NCI-H2107 (cell line): ENCODE measurements around the gene TP53BP1.

Experiments
- DNase-seq: peaks from one replicate; lab custom pipeline; 2025; lab: John Stamatoyannopoulos, UW

The TP53BP1 gene

DNA sequence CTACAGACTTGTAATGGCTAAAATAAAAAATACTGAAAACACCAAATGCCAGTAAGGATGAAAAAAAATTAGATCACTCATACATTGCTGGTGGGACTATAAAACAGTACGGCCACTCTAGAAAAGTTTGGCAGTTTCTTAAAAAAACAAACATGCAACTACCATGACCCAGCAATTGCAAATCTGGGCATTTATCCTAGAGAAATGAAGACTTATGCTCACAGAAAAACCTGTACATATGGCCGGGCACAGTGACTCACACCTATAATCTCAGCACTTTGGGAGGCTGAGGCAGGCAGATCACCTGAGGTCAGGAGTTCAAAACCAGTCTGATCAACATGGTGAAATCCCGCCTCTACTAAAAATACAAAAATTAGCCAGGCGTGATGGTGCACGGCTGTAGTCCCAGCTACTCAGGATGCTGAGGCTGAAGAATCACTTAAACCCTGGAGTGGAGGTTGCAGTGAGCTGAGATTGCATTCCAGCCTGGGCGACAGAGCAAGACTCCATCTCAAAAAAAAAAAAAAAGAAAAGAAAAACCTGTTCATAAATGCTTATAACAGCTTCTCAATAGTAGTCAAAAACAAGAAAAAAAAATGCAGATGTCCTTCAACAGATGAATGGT lies 5.6 kb downstream of the TP53BP1 start:
- DNase-seq, result no peak

DNA sequence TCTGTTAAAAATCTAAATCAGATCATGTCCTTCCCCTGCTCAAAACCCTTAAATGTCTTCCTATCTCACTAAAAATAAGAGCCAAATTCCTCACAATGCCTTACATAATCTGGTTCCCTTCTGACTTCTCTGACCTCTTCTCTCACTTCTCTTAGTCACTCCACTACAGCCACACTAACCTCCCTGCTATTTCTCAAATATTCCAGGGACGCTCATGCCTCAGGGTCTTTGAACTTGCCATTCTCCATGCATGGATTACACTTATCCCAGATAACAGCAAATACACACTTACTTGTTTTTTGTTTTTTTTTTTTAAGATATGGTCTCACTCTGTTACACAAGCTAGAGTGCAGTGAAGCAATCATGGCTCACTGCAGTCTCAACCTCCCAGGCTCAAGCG lies 8.5 kb downstream of the TP53BP1 start:
- DNase-seq, result no peak

DNA sequence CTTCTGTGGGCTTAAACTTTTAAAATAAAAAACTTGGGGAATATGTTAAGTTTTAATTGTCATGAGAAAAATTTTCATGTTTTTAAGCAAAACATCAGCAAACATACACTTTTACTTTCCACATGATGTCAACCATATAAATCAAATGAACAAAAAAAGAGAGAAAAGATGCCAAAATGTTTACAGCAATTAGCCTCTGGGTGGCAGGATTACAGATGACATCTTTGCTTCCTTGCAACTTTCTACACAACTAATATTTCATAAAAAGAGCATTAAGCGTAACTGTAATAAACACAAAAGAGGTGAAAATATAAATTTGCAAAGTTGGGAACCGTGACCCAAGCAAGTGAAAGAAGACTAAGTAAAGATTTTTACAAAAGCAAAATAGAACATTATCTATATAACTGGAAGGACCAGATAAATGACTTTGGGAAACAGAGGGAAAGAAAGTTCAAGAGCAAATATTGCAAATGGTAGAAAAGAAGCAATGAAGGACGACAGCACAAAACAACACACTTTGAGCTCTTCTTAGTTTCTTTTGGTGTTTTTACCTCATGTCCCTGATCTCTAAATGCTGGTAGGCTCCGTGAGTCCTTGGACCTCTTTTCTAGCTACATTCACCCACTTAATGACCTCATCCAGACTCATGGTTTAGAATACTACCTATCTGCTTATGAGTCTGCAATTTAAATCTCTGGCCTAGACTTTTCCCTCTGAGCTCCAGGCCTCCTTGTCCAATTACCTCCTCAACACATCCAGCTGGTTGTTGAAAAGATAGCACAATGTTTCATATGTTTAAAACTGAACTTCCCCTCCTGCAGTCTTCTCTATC lies 9.4 kb downstream of the TP53BP1 start:
- no peak for DNase-seq

DNA sequence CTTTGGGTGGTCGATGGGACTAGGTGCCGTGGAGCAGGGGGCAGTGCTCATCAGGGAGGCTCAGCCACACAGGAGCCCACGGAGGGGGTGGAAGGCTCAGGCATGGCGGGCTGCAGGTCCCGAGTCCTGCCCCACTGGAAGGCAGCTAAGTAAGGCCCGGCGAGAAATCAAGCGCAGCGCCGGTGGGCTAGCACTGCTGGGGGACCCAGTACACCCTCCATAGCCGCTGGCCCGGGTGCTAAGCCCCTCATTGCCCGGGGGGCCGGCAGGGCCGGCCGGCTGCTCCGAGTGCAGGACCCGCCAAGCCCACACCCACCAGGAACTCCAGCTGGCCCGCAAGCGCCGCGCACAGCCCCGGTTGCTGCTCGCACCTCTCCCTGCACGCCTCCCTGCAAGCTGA lies 19.1 kb downstream of the TP53BP1 start:
- no peak for DNase-seq

- no peak for DNase-seq
Observed at GRCh38 chr15:43471975-43472374, 21.0 kb downstream of the TP53BP1 start.

DNA sequence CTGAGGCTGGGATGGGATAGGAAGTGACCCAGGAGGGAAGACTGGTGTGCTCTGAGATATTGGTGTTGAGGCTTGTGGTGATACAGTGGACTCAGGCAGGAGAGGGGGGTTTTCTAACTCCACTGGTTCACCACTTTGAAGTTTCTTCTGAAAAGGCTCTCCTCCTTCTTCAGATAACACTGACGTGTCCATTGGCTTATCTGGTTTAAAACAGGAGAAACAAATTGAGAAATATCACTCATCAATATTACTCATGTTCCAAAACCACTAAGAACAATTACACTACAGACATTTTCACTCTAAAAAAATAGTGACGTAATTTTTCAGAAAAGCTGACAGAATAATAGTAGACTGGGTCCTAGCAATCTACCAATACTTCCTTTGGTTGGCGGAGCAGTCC lies 23.1 kb downstream of the TP53BP1 start:
- DNase-seq, result no peak

- no peak for DNase-seq
Observed at GRCh38 chr15:43465100-43465499, 27.9 kb downstream of the TP53BP1 start.

DNA sequence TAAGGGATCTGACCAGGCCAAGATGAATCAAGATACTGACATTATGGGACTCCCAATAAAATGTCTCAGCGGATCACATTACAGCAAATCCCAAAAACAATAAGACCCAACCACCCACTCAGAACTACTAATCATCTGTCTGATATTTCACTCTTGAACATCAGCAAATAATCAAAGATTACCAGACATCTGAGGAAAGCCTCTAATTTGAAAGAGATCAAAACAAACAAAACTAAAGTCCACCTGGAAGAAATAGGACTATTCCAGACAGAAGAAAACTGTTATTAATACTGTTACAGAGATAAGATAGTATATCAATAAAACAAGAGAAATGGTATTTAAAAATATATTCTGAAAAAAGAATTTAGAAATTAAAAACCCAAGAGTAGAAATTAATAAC lies 29.0 kb downstream of the TP53BP1 start:
- no peak for DNase-seq

- DNase-seq, result no peak
Observed at GRCh38 chr15:43463507-43463906, 29.4 kb downstream of the TP53BP1 start.

DNA sequence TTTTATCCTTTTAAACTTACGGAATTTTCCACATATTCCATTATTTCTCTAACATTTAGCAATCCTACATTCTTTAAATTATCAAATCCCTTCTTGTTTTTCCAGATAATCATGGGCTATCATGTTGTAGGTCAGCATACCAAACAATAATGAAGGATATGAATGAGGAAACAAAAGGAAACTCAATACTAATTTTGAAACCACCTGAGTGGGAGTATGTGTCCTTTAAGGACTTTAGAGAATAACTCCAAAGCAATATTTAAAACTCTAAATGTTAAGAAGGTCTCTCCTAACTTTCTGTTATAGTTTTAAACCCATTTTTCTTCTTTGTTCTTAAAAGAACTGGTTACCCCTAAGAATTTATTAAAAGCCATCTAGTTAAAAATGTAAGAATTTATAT lies 43.0 kb downstream of the TP53BP1 start:
- no peak for DNase-seq

GRCh38 chr15:43446344-43446743 lies 46.6 kb downstream of the TP53BP1 start:
- DNase-seq, result no peak

- no peak for DNase-seq
Observed at GRCh38 chr15:43441316-43441715, 51.6 kb downstream of the TP53BP1 start.

DNA sequence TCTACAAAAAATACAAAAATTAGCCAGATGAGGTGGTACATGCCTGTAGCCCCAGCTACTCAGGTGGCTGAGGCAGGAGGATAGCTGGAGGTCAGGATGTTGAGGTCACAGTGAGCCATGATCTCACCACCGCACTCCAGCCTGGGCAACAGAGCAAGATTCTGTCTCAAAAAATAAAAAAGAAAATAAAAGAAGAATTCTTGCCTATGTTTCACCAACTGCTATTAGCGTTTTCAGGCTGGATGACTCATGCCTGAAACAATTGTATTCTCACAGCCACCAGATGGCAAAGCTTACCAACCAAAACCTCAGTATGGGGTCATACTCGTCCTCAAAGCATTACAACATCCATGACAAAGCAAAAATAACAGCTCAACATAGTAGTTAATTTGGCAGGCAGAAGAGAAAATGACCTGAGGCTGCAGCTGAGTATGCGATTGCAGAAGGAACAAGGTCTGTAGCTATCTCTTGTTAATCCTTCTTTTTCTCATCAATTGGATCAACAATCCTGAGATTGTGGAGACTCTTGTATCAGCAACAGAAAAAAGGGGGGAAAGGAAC lies 52.2 kb downstream of the TP53BP1 start:
- peak; percentile 38 for DNase-seq

DNA sequence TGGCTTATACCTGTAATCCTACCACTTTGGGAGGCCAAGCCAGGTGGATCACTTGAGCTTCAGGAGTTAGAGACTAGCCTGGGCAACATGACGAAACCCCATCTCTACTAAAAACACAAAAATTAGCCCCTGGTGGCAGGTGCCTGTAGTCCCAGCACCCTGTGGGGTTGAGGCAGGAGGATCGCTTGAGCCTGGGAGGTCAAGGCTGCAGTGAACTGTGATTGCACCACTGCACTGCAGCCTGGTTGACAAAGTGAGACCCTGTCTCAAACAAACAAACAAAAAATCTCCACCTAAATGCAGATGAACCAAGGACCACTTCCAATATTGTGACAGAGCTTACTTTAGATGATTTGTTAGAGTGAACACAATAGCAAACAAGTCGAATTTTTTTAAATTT lies 53.7 kb downstream of the TP53BP1 start:
- DNase-seq, result no peak

DNA sequence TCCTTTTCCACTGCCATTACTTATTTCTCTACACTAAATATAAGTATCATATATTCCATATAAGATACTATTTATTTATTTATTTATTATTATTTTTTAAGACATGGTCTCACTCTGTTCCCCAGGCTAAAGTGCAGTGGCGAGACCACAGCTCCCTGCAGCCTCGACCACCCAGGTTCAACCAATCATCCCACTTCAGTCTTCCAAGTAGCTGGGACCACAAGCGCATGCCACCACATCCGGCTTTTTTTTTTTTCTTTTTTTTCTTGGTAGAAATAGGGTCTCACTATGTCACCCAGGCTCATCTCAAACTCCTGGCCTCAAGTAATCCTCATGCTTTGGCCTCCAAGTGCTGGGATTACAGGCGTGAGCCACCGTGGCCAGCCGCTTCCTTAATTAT lies 56.6 kb downstream of the TP53BP1 start:
- DNase-seq, result no peak

DNA sequence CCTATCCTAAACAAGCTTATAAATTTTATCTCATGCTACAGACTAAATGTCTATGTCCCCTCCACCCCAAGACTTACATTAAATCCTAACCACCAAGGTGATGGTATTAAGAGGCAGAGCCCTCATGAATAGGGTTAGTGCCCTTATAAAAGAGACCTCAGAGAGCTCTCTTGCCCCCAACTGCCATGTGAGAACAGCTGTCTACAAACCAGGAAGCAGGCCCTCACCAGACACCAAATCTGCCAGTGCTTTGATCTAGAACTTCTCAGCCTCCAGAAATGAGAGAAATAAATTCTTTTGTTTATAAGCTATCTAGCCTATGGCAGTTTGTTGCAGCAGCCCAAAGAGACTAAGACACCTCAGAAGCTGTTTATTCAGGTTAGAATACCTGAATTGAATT lies 58.5 kb downstream of the TP53BP1 start:
- DNase-seq, result no peak

- DNase-seq, result no peak
Observed at GRCh38 chr15:43433661-43434303, 59.2 kb downstream of the TP53BP1 start.

DNA sequence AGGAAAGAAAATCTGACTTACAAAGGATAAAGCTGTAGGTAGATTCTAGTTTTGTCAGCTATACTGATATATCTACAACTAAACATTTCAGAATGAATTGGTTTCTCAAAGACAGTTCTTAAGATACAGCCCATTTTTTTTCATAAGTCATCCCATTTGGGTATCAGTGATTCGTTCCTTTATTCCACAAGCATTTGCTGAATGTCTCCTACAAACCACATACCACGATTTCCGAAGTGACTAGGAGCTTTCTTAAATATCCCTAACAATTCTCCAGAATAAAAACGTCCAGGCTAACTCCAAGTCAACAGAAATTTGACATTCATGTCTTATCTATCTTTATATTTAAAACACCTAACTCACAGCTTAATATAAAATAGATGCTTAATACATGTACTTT lies 59.8 kb downstream of the TP53BP1 start:
- DNase-seq, result no peak

DNA sequence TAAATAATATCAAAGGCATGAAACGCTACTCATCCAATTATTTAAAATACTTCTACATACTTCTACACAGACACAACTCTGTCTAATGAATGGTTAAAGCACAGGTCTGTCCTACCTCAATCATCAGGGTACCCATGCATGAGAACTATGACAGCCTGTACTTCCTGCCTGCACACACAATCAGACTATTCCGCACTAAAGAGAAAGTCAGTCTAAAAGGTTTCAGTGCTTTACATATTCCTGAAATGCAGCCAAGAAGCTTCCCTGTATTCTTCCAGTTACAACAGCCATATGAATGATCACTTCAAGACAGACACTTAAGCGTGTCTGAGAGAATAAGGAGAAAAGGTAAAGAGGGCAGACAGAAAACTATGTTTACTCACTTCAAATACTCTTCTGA lies 63.3 kb downstream of the TP53BP1 start:
- DNase-seq, result peak; percentile 3

DNA sequence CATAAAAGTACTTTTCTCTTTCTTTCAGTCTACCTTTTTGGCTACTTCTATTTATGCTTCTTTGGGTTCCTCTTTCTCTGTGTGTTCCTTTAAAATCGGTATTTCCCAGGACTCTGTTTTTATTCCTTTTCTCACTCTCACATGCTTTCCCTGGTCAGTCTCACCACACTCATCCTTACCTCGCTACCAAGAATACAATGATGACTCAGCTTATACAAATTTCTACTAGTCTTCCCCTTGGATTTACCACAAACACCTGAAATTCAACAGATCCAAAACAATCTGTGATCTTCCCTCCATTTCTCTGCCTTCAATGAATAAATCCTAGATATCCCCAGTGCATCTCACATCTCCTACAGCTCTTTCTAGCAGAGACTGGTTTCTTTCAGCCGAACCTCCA lies 69.2 kb downstream of the TP53BP1 start:
- no peak for DNase-seq

GRCh38 chr15:43420876-43421275 lies 72.1 kb downstream of the TP53BP1 start:
- DNase-seq, result no peak

GRCh38 chr15:43420435-43420834 lies 72.5 kb downstream of the TP53BP1 start:
- no peak for DNase-seq

DNA sequence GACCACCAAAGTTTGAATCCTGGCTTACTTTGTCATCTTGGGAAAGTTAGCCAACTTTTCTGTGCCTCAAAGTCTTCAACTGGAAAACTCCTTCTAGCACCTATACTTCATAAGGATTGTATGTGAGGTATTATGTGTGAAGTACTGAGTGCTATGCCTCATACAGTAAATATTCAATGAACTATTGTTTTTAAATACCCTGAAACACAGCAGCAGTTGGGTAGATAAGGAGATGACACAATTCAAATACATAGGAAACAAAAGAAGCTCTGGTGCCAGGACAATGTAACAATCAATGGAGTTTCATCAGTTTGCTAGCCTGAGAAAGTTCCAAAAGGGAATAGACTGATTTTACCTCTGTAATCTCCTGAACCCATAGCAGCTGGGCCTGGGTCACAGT lies 78.8 kb downstream of the TP53BP1 start:
- no peak for DNase-seq
